GM18867 (cell line): ENCODE results near the gene EGFR.

Experiments used
- ATAC-seq: cut with Tn5 transposase; IDR thresholded peaks from one replicate; pipeline ENCODE4 v1.9.1; 2021; ENCODE audit warnings: mild to moderate bottlenecking, moderate library complexity; ENCODE audit not compliant: unreplicated experiment

Gene EGFR

GRCh38 chr7:55185321-55185802 is 166.5 kb downstream of the EGFR start:
- peak; percentile 56 for ATAC-seq

DNA sequence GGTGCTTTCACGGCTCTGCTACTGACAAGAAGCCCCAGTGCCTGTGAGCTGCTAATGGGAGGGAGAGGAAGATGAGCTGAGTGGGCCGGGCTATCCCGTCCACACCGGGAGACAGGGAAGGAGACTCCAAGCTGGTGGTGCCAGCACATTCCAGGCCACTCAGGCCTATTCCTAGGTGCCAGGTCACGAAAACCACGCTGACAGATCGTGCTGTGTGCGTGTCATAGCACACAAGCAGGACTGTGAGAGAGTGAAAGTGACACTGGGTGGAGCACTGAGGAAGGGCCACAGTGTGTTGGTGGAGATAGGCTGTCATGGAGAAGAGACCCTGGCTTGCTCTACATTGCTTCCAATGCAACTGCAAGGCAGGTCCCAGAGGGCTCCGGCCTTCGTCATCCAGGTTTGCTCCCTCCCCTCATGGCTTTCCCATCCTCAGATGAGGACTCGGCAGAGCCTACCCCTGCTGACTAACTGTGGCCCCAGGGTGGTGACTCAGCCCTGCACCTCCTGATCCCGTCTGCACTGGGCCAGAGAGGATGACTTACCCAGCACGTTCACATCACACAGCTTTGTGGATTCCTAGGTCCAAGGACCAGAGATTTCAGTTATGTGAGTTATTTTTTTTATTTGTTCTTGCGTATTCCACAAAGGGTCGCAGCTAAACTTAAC is 167.3 kb downstream of the EGFR start:
- peak; percentile 44 for ATAC-seq

DNA sequence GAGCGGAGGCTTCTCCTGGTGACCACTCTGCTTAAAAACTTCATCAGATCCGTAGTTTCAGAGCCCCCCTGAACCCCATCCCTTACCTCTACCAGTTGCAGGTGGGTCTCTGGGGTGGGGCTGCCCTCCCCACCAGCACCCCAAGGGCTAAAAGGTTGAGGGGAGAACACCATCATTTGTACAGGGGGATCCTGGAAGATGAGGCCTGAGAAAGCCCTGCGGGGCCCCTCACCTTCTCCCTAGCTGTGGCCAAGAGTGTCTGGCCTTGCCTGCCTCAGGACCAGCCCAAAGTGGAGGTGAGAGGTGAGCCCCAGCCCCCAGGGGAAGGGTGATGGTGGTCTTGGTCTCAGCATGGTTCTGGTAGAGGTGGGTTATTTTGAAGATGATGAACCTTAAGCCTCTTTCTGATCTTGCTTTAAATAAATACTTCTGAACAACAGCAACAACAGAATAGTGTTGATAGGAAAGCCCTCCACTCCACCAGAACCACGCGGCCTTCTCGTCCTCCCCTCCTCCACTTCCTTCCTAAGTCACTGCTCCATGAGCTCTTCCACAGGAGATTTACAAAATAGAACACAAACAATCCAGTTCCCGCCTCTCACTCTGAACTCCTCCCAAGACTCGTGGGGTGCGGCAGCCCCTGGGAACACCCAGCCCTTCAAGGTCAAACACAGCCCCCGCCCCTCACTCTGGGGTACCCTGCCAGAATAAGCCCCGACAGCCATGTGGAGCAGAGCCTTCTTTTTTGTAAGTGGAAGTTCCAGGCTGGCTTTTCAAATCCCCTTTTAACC is 169.1 kb downstream of the EGFR start:
- ATAC-seq = no peak

DNA sequence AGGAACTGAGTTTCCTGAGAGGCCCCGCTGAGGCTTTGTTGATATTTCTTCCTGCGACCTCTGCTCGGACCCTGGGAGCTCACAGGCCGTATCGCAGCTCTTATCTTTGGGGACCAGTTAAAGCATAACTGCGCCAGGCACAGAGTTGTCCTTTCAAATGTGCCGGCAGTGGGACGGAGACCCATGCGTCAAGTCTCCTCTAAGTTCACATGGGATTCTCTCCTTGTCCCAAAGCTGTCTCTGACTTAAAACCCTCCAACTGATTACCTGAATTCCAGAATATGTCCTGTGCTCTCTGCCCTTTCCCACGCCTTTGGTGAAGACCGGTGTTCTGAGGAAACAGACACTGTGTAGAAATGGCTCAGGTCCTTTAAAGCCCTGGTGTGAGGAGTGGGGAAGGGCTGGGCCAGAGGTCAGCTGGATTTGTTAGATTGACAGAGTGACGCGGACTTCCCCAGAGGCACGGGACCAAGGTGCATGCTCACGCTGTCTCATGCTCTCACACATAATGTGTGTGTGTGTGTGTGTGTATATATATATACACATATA is 169.8 kb downstream of the EGFR start:
- no peak for ATAC-seq

DNA sequence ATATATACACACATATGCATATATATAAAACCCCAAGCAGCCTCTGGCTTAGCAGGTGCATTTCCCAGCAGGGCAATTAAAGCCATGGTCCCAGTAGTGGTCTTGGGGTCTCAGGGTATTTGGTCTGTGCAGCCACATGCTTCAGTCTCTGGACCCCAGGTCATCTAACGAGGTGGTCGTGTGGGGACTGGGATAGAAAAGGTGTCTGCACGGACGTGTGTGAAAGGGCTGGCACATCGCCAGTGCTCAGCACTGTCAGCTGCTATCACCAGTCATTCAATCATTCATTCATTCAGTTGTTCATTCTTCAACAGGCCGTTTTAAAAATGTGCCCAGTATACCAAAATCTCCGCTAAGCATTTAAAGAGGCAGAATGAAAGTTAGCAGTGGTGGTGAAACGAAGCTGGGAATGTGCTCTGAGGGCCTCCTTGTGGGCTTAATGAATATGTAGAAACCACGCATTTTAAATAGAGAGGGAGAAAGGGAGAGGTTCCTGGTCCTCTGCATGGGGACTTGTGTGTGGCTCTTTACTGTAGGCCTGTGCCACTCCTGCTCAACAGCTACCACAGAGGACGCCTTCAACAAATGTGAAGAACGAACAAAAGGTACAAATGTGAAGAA is 170.4 kb downstream of the EGFR start:
- no peak for ATAC-seq

- ATAC-seq = no peak
Measured at GRCh38 chr7:55189878-55190436, 171.1 kb downstream of the EGFR start.

DNA sequence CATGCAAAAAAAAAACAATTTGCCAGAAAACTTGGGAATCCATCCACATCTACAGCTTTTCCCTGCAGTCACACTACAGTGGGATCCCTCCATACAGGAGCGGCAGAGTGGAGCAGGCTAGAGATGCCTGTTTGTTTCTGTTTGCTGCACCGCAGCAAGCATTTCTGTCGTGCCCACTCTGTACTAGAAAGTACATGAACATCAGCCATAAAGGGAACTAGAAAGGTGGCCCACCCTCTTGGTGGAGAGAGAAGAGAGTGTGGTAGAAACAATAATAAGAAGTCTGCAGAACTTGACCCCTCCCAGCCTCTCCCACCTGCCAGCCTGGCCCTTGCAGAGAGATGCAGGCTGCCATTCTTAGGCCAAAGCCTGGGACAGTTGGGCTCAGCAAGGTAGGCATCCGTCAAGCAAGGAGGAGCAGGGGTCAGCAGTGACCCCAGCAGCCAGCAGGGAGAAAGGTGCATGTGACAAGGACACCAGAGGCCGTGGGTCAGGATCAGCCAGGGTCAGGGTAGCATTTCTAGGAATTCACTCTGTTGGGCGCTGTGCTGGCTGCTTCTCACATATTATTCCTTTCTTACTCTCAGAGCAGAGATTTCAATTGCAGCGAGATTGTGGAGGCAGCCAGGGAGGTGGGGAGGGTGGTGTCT is 171.8 kb downstream of the EGFR start:
- ATAC-seq = no peak

- ATAC-seq = no peak
Measured at GRCh38 chr7:55191161-55191925, 172.5 kb downstream of the EGFR start.

DNA sequence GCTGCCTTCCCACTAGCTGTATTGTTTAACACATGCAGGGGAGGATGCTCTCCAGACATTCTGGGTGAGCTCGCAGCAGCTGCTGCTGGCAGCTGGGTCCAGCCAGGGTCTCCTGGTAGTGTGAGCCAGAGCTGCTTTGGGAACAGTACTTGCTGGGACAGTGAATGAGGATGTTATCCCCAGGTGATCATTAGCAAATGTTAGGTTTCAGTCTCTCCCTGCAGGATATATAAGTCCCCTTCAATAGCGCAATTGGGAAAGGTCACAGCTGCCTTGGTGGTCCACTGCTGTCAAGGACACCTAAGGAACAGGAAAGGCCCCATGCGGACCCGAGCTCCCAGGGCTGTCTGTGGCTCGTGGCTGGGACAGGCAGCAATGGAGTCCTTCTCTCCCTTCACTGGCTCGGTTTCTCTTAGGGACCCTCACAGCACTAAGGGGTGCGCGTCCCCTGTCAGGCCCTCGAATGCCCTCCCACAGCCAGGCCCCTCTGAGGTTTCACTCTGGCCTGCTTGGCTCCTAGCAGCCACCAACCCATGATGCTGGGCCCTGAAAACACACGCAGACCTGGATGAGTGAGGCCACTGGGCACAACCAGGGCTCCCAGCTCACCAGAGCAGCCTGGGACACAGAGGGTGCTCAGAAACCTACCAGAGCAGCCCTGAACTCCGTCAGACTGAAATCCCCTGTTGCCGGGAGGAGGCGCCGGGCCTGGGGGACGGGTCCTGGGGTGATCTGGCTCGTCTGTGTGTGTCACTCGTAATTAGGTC is 173.3 kb downstream of the EGFR start:
- no peak for ATAC-seq

DNA sequence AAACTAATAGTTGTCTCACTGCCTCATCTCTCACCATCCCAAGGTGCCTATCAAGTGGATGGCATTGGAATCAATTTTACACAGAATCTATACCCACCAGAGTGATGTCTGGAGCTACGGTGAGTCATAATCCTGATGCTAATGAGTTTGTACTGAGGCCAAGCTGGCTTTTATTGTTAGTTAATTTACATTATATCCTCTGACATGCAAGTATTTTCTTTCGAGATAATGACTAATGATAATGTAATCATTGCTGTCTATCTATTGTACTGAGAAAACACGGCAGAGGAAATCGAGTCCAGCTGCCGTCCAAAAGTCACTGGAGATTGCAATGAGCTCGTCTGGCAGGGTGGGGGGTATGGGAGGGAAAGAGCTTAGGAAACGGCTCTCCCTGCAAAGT is 173.9 kb downstream of the EGFR start:
- no peak for ATAC-seq

- no peak for ATAC-seq
Measured at GRCh38 chr7:55193245-55193644, 174.4 kb downstream of the EGFR start.

DNA sequence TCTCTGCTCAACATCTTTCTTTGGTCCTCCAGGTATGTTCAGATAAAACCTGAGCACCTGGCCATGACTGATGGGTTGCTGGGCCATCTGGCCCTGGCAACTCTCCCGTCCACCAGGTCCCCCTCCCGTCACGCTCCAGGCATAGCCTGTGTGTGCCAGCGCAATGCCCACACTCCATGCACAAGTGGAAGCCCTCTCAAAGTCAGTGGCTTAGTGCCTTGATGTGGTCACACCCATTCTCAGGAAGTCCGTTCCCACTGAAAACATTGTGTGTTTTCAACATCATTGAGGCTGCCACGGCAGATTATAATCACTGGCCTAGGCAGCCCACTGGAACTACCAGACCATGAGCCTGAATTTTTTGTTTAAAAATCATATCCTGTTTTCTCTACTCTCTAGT is 175.7 kb downstream of the EGFR start:
- no peak for ATAC-seq

- ATAC-seq = no peak
Measured at GRCh38 chr7:55198634-55199392, 180.0 kb downstream of the EGFR start.

DNA sequence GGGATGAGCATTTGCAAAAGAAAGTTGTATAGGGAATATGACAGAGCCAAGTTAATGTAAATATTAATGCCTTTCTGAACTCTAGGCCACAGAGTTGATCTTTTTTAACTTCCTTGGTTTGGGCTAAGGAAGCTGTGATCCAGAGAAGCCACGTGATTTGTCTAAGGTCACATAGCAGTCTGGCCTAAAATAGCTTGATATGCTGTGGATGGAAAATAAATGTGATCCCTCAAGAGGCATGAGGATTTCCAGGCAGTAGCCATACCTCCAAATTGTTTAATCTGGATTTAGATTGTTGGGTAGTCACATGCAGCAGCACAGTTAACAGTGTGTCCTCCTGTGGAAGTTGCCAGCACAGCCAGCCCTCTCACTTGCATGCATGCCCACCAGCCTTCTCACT is 180.6 kb downstream of the EGFR start:
- ATAC-seq = no peak

DNA sequence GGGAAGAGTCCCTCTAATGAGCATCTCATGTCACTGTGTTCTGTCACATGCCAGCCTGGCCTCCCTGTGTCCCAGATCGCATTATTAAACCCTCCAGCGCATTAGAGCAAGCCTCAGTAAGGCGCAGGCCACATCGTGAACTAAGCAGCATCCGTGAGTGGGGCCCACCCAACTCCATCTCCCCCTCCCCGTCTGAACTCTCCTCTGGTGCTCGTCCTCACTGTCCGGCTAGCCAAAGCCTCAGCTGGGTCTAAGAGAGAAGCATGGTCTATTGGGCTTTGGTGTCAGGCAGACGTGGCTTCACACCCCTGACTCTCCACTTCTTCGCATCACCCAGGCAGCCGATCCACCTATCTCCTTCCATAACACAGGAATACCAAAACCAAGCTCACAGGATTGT is 181.6 kb downstream of the EGFR start:
- no peak for ATAC-seq

GRCh38 chr7:55202150-55202913 is 183.5 kb downstream of the EGFR start:
- no peak for ATAC-seq

DNA sequence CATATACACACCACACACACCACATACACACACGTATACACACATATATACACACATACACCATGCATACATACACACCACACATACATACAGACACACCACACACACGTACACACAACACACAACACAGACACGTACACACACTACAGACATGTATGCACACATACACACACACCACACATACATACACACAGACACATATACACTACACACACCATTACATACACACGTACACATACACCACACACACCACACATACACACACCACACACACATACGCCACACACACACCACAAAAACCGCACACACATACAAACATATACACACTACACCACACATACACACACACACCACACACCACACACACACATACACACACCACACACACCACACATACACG is 184.5 kb downstream of the EGFR start:
- ATAC-seq = no peak
